Small intestine (tissue), 7 donors: ENCODE measurements around the gene PREPL. TPM values are rescaled to one million over a fixed set of nuclear protein-coding genes. Genes with fewer than 3 reads are reported as not detected.

ENCODE experiments used
- DNase-seq, 2 donors: peaks; one replicate each; pipeline versions ENCODE4 v3.0.0 to v3.0.0-alpha.2; 2013
- FAIRE-seq: peaks from 2 replicates; lab custom pipeline; 2012; peaks lifted over from hg19 to GRCh38; lab: Jason Lieb, UNC
- H3K27ac ChIP-seq, 3 donors: one replicate each; pipeline ENCODE4 v1.5.1; 2013; ENCODE audit warnings: low read length in 2 of 3, mild to moderate bottlenecking in 2 of 3, control low read depth in 1 of 3, inconsistent platforms in 1 of 3, low read depth in 1 of 3, moderate library complexity in 1 of 3
- H3K27me3 ChIP-seq, 3 donors: one replicate each; pipeline ENCODE4 v1.6.1; 2013; ENCODE audit warnings: low read length in 3 of 3, inconsistent platforms in 1 of 3; ENCODE audit not compliant: control insufficient read depth in 3 of 3, insufficient read depth in 3 of 3
- H3K36me3 ChIP-seq, 3 donors: one replicate each; pipeline ENCODE4 v1.6.1; 2013; ENCODE audit warnings: low read length in 3 of 3, inconsistent platforms in 1 of 3, low read depth in 1 of 3, mild to moderate bottlenecking in 1 of 3, moderate library complexity in 1 of 3; ENCODE audit not compliant: control insufficient read depth in 3 of 3, insufficient read depth in 2 of 3
- H3K4me1 ChIP-seq, 3 donors: one replicate each; pipeline ENCODE4 v1.6.1; 2013; ENCODE audit warnings: low read length in 2 of 3, inconsistent platforms in 1 of 3, low read depth in 1 of 3, mild to moderate bottlenecking in 1 of 3, moderate library complexity in 1 of 3; ENCODE audit not compliant: control insufficient read depth in 3 of 3, insufficient read depth in 2 of 3
- H3K4me3 ChIP-seq, 3 donors: one replicate each; pipeline ENCODE4 v1.5.1; 2013; ENCODE audit warnings: low read length in 3 of 3, control low read depth in 1 of 3, inconsistent platforms in 1 of 3, low read depth in 1 of 3, mild to moderate bottlenecking in 1 of 3, moderate library complexity in 1 of 3
- H3K9me3 ChIP-seq, 2 donors: one replicate each; pipeline ENCODE4 v1.6.1; 2013; ENCODE audit warnings: low read depth in 1 of 2, low read length in 1 of 2; ENCODE audit not compliant: control insufficient read depth in 2 of 2, insufficient read depth in 1 of 2
- WGBS, 3 donors: extraction: QIAGEN DNeasy Blood & Tissue Kit; methylation state at CpG; one replicate each; pipeline ENCODE4 v1.1.7; 2013; 5-methylcytosine and 5-hydroxymethylcytosine counted together
- polyA plus RNA-seq, 4 donors: library from polyadenylated mRNA; stranded (reverse) in 3 of 4; unstranded in 1 of 4; fragments of 200-250 nt in 3 of 4; fragments of 120-200 nt in 1 of 4; gene quantifications; one replicate each; pipeline versions ENCODE4 v1.2.1 to v1.2.3, GENCODE V29; 2013
- donor health status: healthy with polysubstance abuse.
- donor health status: control.
- donor health status: control.
- donor health status: Bipolar disorder and iron deficiency.
- donor health status: healthy.

PREPL gene
- polyA plus RNA-seq, 4 donors = 4.3 to 46.9 (median 11.3) TPM

- H3K27ac ChIP-seq = no peak overlapping the region
- no peaks in the 10 kb centered on the region for H3K9me3 ChIP-seq
- DNase-seq = no peak
- 55 to 67% (median 58%) methylated on average over 4 of the region's 4 CpGs for WGBS, 3 donors
- no peak overlapping the region for H3K4me3 ChIP-seq
- H3K36me3 ChIP-seq = peaks cover 0 to 28% (median 4%) of the 10 kb centered on the region in 3 donors
- H3K4me1 ChIP-seq = peaks cover 0 to 14% (median 0%) of the 10 kb centered on the region in 3 donors
- no peaks in the 10 kb centered on the region for H3K27me3 ChIP-seq
- no peak for FAIRE-seq
Observed at GRCh38 chr2:44299635-44300034, 61.7 kb downstream of the PREPL start.

GRCh38 chr2:44297431-44297830 is 63.9 kb downstream of the PREPL start:
- 92 to 100% (median 95%) methylated on average over 2 of the region's 2 CpGs for WGBS, 3 donors
- Histone ChIP-seq H3K9me3 (no peaks in the 10 kb centered on the region), H3K4me3 (no peak overlapping the region), H3K36me3 (peaks cover 0 to 34% (median 4%) of the 10 kb centered on the region in 3 donors), H3K27me3 (no peaks in the 10 kb centered on the region), H3K27ac (peak overlapping the region in 1 of 3 donors; percentile 48), H3K4me1 (peaks cover 0 to 20% (median 0%) of the 10 kb centered on the region in 3 donors)
- DNase-seq (no peak), FAIRE-seq (no peak)

- H3K36me3 ChIP-seq = peaks cover 0 to 37% (median 4%) of the 10 kb centered on the region in 3 donors
- H3K4me3 ChIP-seq = no peak overlapping the region
- no peaks in the 10 kb centered on the region for H3K9me3 ChIP-seq
- peaks cover 0 to 27% (median 3%) of the 10 kb centered on the region in 3 donors for H3K4me1 ChIP-seq
- peak overlapping the region in 1 of 3 donors; percentile 48 for H3K27ac ChIP-seq
- FAIRE-seq = no peak
- DNase-seq = peak; percentile 24 to 50
- H3K27me3 ChIP-seq = no peaks in the 10 kb centered on the region
- WGBS, 3 donors = 62 to 85% (median 69%) methylated on average over 5 of the region's 5 CpGs
Observed at GRCh38 chr2:44296653-44297052, 64.6 kb downstream of the PREPL start.

- Histone ChIP-seq H3K27ac (peak overlapping the region in 1 of 3 donors; percentile 32), H3K36me3 (peaks cover 0 to 30% (median 4%) of the 10 kb centered on the region in 3 donors), H3K4me1 (peaks cover 0 to 35% (median 3%) of the 10 kb centered on the region in 3 donors), H3K4me3 (no peak overlapping the region), H3K27me3 (no peaks in the 10 kb centered on the region), H3K9me3 (no peaks in the 10 kb centered on the region)
- WGBS, 3 donors = 75 to 86% (median 79%) methylated on average over 8 of the region's 8 CpGs
- FAIRE-seq (no peak), DNase-seq (no peak)
Observed at GRCh38 chr2:44295633-44296359, 65.5 kb downstream of the PREPL start.

- DNase-seq (no peak), FAIRE-seq (no peak)
- 78 to 84% (median 84%) methylated on average over 5 of the region's 5 CpGs for WGBS, 3 donors
- Histone ChIP-seq H3K27ac (no peak overlapping the region), H3K4me3 (no peak overlapping the region), H3K9me3 (no peaks in the 10 kb centered on the region), H3K36me3 (peaks cover 0 to 29% (median 4%) of the 10 kb centered on the region in 3 donors), H3K27me3 (no peaks in the 10 kb centered on the region), H3K4me1 (peaks cover 0 to 40% (median 3%) of the 10 kb centered on the region in 3 donors)
Observed at GRCh38 chr2:44295113-44295512, 66.2 kb downstream of the PREPL start.

GRCh38 chr2:44291281-44292248 is 69.7 kb downstream of the PREPL start:
- Histone ChIP-seq H3K36me3 (peaks cover 0 to 37% (median 7%) of the 10 kb centered on the region in 3 donors), H3K27ac (peak overlapping the region in 2 of 3 donors; percentile 62 to 82), H3K27me3 (no peaks in the 10 kb centered on the region), H3K4me3 (no peak overlapping the region), H3K4me1 (peaks cover 0 to 38% (median 3%) of the 10 kb centered on the region in 3 donors), H3K9me3 (no peaks in the 10 kb centered on the region)
- DNase-seq (peak; percentile 94 to 95), FAIRE-seq (no peak)
- WGBS, 3 donors = 12 to 34% (median 18%) methylated on average over 8 of the region's 8 CpGs

- Histone ChIP-seq H3K9me3 (no peaks in the 10 kb centered on the region), H3K4me1 (peaks cover 0 to 33% (median 3%) of the 10 kb centered on the region in 3 donors), H3K27me3 (no peaks in the 10 kb centered on the region), H3K27ac (peak overlapping the region in 1 of 3 donors; percentile 82), H3K36me3 (peaks cover 2 to 42% (median 10%) of the 10 kb centered on the region in 3 donors), H3K4me3 (no peak overlapping the region)
- 85 to 91% (median 90%) methylated on average over 4 of the region's 4 CpGs for WGBS, 3 donors
- DNase-seq (no peak), FAIRE-seq (no peak)
Observed at GRCh38 chr2:44290261-44290660, 71.0 kb downstream of the PREPL start.
